Sigmoid colon (tissue), 7 donors: ENCODE data around the gene SLC5A8. TPM values are rescaled to one million over a fixed set of nuclear protein-coding genes. Genes with fewer than 3 reads are reported as not detected.

Experiments used
- DNase-seq: peaks from one replicate; pipeline ENCODE4 v3.0.0-alpha.2; 2019
- H3K27ac ChIP-seq, 4 donors: fragments of 200-600 bp; sonication (generic); one replicate each; pipeline ENCODE4 v1.5.1; 2016 to 2019; ENCODE audit warnings: mild to moderate bottlenecking in 1 of 4
- H3K27me3 ChIP-seq, 3 donors: fragments of 200-600 bp; sonication (generic); one replicate each; pipeline ENCODE4 v1.5.1; 2019; ENCODE audit warnings: mild to moderate bottlenecking in 1 of 3
- H3K36me3 ChIP-seq, 4 donors: fragments of 200-600 bp; sonication (generic); one replicate each; pipeline ENCODE4 v1.5.1; 2016 to 2019
- H3K4me1 ChIP-seq, 4 donors: fragments of 200-600 bp; sonication (generic); one replicate each; pipeline ENCODE4 v1.5.1; 2017 to 2019
- H3K4me3 ChIP-seq, 4 donors: fragments of 200-600 bp; sonication (generic); one replicate each; pipeline ENCODE4 v1.5.1; 2017 to 2019; ENCODE audit warnings: mild to moderate bottlenecking in 2 of 4, moderate library complexity in 1 of 4
- H3K9me3 ChIP-seq, 4 donors: fragments of 200-600 bp in 3 of 4; sonication (generic) in 3 of 4; one replicate each; pipeline versions ENCODE4 v1.5.1 to v1.6.1; 2013 to 2019
- CTCF ChIP-seq, 4 experiments: fragments of 450-650 bp in 3 of 4; fragments of 200-600 bp in 1 of 4; IDR thresholded peaks; one replicate each; pipeline ENCODE4 v1.5.1; 2016 to 2019; ENCODE audit warnings: antibody characterized with exemption in 4 of 4, mild to moderate bottlenecking in 3 of 4, moderate library complexity in 2 of 4
- EP300 ChIP-seq, 4 donors: sonication (generic); formaldehyde crosslinking; IDR thresholded peaks; one replicate each; pipeline ENCODE4 v1.6.1; 2017; ENCODE audit warnings: antibody characterized with exemption in 4 of 4
- POLR2A ChIP-seq, 2 donors: fragments of 450-650 bp; IDR thresholded peaks; one replicate each; pipeline ENCODE4 v1.6.1; 2016; ENCODE audit warnings: antibody characterized with exemption in 2 of 2, mild to moderate bottlenecking in 2 of 2, moderate library complexity in 2 of 2
- POLR2AphosphoS5 ChIP-seq, 4 donors: sonication (generic); formaldehyde crosslinking; IDR thresholded peaks; one replicate each; pipeline ENCODE4 v1.6.1; 2017; ENCODE audit warnings: antibody characterized with exemption in 4 of 4
- WGBS, 2 donors: extraction: QIAGEN DNeasy Blood & Tissue Kit; methylation state at CpG; one replicate each; pipeline ENCODE4 v1.1.7; 2013; 5-methylcytosine and 5-hydroxymethylcytosine counted together
- intact Hi-C: fragments of 100-400 bp; cut with DNase I; formaldehyde crosslinking; loops from one replicate; pipeline ENCODE4 v1.15.1; 2023
- polyA plus RNA-seq, 3 donors: library from polyadenylated mRNA; stranded (reverse); fragments of 200-250 nt; gene quantifications; one replicate each; pipeline ENCODE4 v1.2.3, GENCODE V29; 2013
- total RNA-seq, 4 donors: library from RNA; depleted of rRNA; stranded (reverse); fragments of >200 nt; gene quantifications; one replicate each; pipeline ENCODE4 v1.1.0, GENCODE V29; 2016
- donor health status: healthy with polysubstance abuse.
- donor health status: Bipolar disorder and iron deficiency.
- donor health status: healthy.

Gene SLC5A8
- total and polyA plus RNA-seq, 7 donors = 0.22 TPM; not detected in 6

- intact Hi-C loops = no loop called here
- H3K4me3 ChIP-seq = no peak overlapping the region
- no peaks in the 10 kb centered on the region for H3K27me3 ChIP-seq
- peaks cover 0 to 10% (median 7%) of the 10 kb centered on the region in 4 donors for H3K4me1 ChIP-seq
- TF ChIP-seq POLR2A (IDR thresholded peaks at IDR 0.05) (no peak), POLR2AphosphoS5 (IDR thresholded peaks at IDR 0.05) (no peak), CTCF (IDR thresholded peaks at IDR 0.05) (no peak), EP300 (IDR thresholded peaks at IDR 0.05) (no peak)
- WGBS, 2 donors = 84 to 91% methylated on average over 6 of the region's 6 CpGs
- no peaks in the 10 kb centered on the region for H3K36me3 ChIP-seq
- no peak overlapping the region for H3K27ac ChIP-seq
- peaks cover 0 to 3% (median 0%) of the 10 kb centered on the region in 4 donors for H3K9me3 ChIP-seq
- no peak for DNase-seq
These were observed 82.4 kb downstream of the SLC5A8 start for GRCh38 chr12:101127521-101128219.

GRCh38 chr12:101117842-101118241, 92.2 kb downstream of the SLC5A8 start:
- TF ChIP-seq EP300 (IDR thresholded peaks at IDR 0.05) (no peak), POLR2A (IDR thresholded peaks at IDR 0.05) (no peak), CTCF (IDR thresholded peaks at IDR 0.05) (no peak), POLR2AphosphoS5 (IDR thresholded peaks at IDR 0.05) (no peak)
- H3K27ac ChIP-seq = no peak overlapping the region
- H3K9me3 ChIP-seq = no peaks in the 10 kb centered on the region
- no peaks in the 10 kb centered on the region for H3K4me1 ChIP-seq
- no peak overlapping the region for H3K4me3 ChIP-seq
- WGBS, 2 donors = 85 to 92% methylated on average over 2 of the region's 2 CpGs
- H3K36me3 ChIP-seq = no peaks in the 10 kb centered on the region
- no peaks in the 10 kb centered on the region for H3K27me3 ChIP-seq
- DNase-seq = no peak
- intact Hi-C loops = no loop called here

GRCh38 chr12:101116911-101117310, 93.1 kb downstream of the SLC5A8 start:
- 85 to 86% methylated on average over 4 of the region's 4 CpGs for WGBS, 2 donors
- H3K4me1 ChIP-seq = no peaks in the 10 kb centered on the region
- TF ChIP-seq CTCF (IDR thresholded peaks at IDR 0.05) (no peak), POLR2AphosphoS5 (IDR thresholded peaks at IDR 0.05) (no peak), EP300 (IDR thresholded peaks at IDR 0.05) (no peak), POLR2A (IDR thresholded peaks at IDR 0.05) (no peak)
- no peaks in the 10 kb centered on the region for H3K36me3 ChIP-seq
- no peaks in the 10 kb centered on the region for H3K27me3 ChIP-seq
- H3K27ac ChIP-seq = no peak overlapping the region
- no peak overlapping the region for H3K4me3 ChIP-seq
- intact Hi-C loops = no loop called here
- DNase-seq = no peak
- H3K9me3 ChIP-seq = no peaks in the 10 kb centered on the region

GRCh38 chr12:101115326-101115725, 94.7 kb downstream of the SLC5A8 start:
- intact Hi-C loops = no loop called here
- no peak overlapping the region for H3K27ac ChIP-seq
- H3K27me3 ChIP-seq = no peaks in the 10 kb centered on the region
- WGBS, 2 donors = 59 to 73% methylated on average over 2 of the region's 2 CpGs
- no peak overlapping the region for H3K4me3 ChIP-seq
- H3K36me3 ChIP-seq = no peaks in the 10 kb centered on the region
- H3K4me1 ChIP-seq = no peaks in the 10 kb centered on the region
- no peak for DNase-seq
- TF ChIP-seq CTCF (IDR thresholded peaks at IDR 0.05) = no peak
- TF ChIP-seq EP300 (IDR thresholded peaks at IDR 0.05) = no peak
- TF ChIP-seq POLR2AphosphoS5 (IDR thresholded peaks at IDR 0.05) = no peak
- TF ChIP-seq POLR2A (IDR thresholded peaks at IDR 0.05) = no peak
- H3K9me3 ChIP-seq = no peaks in the 10 kb centered on the region

GRCh38 chr12:101111441-101111840, 98.6 kb downstream of the SLC5A8 start:
- no peak overlapping the region for H3K27ac ChIP-seq
- WGBS, 2 donors = 92 to 94% methylated on average over 2 of the region's 2 CpGs
- TF ChIP-seq POLR2AphosphoS5 (IDR thresholded peaks at IDR 0.05) = no peak
- no peak for TF ChIP-seq POLR2A (IDR thresholded peaks at IDR 0.05)
- no peak for TF ChIP-seq CTCF (IDR thresholded peaks at IDR 0.05)
- TF ChIP-seq EP300 (IDR thresholded peaks at IDR 0.05) = no peak
- DNase-seq = no peak
- no peaks in the 10 kb centered on the region for H3K4me1 ChIP-seq
- no peaks in the 10 kb centered on the region for H3K9me3 ChIP-seq
- H3K27me3 ChIP-seq = no peaks in the 10 kb centered on the region
- intact Hi-C loops = no loop called here
- H3K36me3 ChIP-seq = no peaks in the 10 kb centered on the region
- no peak overlapping the region for H3K4me3 ChIP-seq
